ENCODE measurements around the gene SPI1.

GRCh38 chr11:47403135-47403534, 24.8 kb upstream of the SPI1 start:
- TF ChIP-seq CTCF (optimal IDR thresholded peaks at IDR 0.05 in 1 of 3, IDR thresholded peaks at IDR 0.05 in 1 of 3, conservative IDR thresholded peaks at IDR 0.05 in 1 of 3; ENCODE audit: extremely low read depth in 1 of 3, insufficient read depth in 2 of 3, low read length in 3 of 3) = no peak
- no peak for TF ChIP-seq EZH2 (IDR thresholded peaks at IDR 0.05; ENCODE audit: low read length)

Measured in keratinocyte (primary cell).